ENCODE measurements around the gene DUSP15.

- TF ChIP-seq POLR2A (IDR thresholded peaks at IDR 0.05) = no peak
- no peak for TF ChIP-seq CTCF (IDR thresholded peaks at IDR 0.05)
Observed at GRCh38 chr20:31835977-31836852, 34.1 kb downstream of the DUSP15 start.

All from adrenal gland (tissue), 5 donors.